Measurements from ENCODE around the gene HMGCR. TPM values are rescaled to one million over a fixed set of nuclear protein-coding genes. Genes with fewer than 3 reads are reported as not detected.
A peak's percentile ranks its signal among the peaks of the same experiment; 100 is the strongest.
"Not testable (repeated sequence)": the region's sequence is repeated elsewhere in the genome, so short reads cannot be mapped to it uniquely, and the experiment has no call there.

Gene HMGCR
- total RNA-seq: 321 and 327 TPM in 2 replicates
- long read RNA-seq, full-length matches to known transcripts: 504 of 735 reads
- long read RNA-seq, partial matches to known transcripts: 194 of 735 reads
- long read RNA-seq, other reads (novel, unspliced or antisense): 37 of 735 reads

DNA sequence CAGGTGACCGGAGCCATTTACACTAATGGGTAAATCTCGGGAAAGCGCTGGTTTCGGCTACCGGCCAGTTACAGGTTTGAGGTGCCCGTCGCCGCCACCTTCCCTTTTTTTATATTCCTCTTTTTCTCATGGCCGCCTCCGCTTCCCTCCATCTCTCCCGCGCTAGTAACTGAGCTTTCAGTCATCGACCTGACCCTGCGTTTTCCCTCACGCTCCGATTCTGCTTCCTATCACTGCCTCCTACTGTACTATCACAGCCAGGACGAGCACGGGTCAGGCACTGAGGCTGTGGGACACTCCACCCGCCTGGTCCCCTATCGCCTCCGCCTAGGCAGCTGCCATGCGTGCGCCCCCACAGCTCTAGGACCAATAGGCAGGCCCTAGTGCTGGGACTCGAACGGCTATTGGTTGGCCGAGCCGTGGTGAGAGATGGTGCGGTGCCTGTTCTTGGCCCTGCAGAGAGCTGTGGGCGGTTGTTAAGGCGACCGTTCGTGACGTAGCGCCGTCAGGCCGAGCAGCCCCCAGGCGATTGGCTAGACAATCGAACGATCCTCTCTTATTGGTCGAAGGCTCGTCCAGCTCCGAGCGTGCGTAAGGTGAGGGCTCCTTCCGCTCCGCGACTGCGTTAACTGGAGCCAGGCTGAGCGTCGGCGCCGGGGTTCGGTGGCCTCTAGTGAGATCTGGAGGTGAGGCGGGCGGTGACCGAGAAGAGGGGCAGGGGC, at the start of gene HMGCR:
Gene HMGCR, plus strand, starts transcription at position 606 of the 722 bp plus-strand sequence. CDS start 5,386 bp downstream, outside the sequence.
- Mint-ChIP-seq H3K36me3 (ENCODE audit: low read depth) (peaks cover 5% of the 10 kb centered on the region), H3K4me3 (no peak within 1 kb of the TSS), H3K27me3 (ENCODE audit: low read depth) (no peaks in the 10 kb centered on the region), H3K9me3 (no peaks in the 10 kb centered on the region), H3K27ac (ENCODE audit: unreplicated experiment) (no peak within 1 kb of the TSS), H3K4me1 (peaks cover 31% of the 10 kb centered on the region)
- TF ChIP-seq, protein P1, sequence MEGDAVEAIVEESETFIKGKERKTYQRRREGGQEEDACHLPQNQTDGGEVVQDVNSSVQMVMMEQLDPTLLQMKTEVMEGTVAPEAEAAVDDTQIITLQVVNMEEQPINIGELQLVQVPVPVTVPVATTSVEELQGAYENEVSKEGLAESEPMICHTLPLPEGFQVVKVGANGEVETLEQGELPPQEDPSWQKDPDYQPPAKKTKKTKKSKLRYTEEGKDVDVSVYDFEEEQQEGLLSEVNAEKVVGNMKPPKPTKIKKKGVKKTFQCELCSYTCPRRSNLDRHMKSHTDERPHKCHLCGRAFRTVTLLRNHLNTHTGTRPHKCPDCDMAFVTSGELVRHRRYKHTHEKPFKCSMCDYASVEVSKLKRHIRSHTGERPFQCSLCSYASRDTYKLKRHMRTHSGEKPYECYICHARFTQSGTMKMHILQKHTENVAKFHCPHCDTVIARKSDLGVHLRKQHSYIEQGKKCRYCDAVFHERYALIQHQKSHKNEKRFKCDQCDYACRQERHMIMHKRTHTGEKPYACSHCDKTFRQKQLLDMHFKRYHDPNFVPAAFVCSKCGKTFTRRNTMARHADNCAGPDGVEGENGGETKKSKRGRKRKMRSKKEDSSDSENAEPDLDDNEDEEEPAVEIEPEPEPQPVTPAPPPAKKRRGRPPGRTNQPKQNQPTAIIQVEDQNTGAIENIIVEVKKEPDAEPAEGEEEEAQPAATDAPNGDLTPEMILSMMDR (conservative IDR thresholded peaks at IDR 0.05): peak; percentile 43
- DNase-seq (ENCODE audit: low read depth, low spot score): peak; percentile 92

DNA sequence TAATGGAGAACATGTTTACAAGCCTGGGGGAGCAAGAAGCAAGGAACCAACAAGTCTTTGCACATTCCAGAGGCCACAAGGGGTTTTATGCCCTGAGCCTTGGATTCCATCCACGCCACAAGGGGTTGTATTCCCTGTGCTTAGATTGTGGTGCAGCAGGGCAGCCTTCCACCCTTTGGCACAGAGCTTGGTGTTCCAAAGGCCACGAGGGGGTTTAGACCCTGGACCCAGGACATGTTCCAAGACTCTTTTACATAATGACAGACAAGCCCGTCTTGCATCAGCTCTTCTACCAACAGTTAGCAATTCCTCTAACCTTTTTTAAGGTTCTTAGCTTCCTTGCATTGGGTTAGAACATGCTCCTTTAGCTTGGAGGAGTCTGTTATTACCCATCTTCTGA, 45.2 kb upstream of the HMGCR start:
- Mint-ChIP-seq H3K9me3 (peaks cover 25% of the 10 kb centered on the region), H3K36me3 (ENCODE audit: low read depth) (peaks cover 15% of the 10 kb centered on the region)
- not testable (repeated sequence) for DNase-seq (ENCODE audit: low read depth, low spot score); H3K27ac Mint-ChIP-seq (ENCODE audit: unreplicated experiment); H3K4me3 Mint-ChIP-seq; H3K27me3 Mint-ChIP-seq (ENCODE audit: low read depth); H3K4me1 Mint-ChIP-seq

DNA sequence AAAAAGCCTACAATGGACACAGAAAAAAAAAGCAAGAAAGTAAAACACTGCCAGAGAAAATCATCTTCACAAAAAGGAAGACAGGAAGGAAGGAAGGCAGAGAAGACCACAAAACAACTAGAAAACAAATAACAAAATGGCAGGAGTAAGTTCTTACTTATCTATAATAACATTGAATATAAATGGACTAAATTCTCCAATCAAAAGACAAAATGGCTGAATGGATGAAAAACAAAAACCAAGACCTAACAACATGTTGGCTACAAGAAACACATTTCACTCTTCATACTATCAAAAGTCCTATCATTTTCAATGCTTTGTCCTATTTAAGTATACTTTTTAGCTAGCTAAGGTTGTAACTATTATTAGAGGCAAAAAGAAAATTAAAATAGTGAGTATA, 36.9 kb upstream of the HMGCR start:
- Mint-ChIP-seq H3K36me3 (ENCODE audit: low read depth) (peaks cover 13% of the 10 kb centered on the region), H3K4me3 (no peak overlapping the region), H3K9me3 (peaks cover 13% of the 10 kb centered on the region), H3K4me1 (no peaks in the 10 kb centered on the region), H3K27ac (ENCODE audit: unreplicated experiment) (no peak overlapping the region), H3K27me3 (ENCODE audit: low read depth) (no peaks in the 10 kb centered on the region)
- no peak for DNase-seq (ENCODE audit: low read depth, low spot score)
- TF ChIP-seq, protein P1 (conservative IDR thresholded peaks at IDR 0.05): no peak

DNA sequence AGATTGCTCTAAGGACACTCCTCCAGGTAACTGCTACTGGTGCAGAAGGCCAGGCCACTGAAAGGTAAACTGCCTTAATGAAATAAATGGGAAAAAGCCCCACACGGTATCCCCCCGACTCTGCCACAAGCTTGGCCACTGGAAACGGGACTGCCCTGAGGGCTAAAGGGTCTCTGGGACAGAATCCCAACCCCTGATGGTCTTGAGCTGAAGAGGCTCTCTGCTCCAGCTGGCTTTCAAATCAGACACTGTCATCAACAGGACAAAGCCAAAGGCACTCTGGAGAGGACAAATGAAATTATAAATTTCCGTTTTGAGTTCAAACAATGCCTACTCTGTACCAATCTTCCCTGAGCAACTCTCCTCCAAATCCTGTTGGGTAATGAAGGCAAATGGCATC, 33.6 kb upstream of the HMGCR start:
- Mint-ChIP-seq H3K4me1 (no peaks in the 10 kb centered on the region), H3K27ac (ENCODE audit: unreplicated experiment) (no peak overlapping the region), H3K9me3 (peaks cover 13% of the 10 kb centered on the region), H3K27me3 (ENCODE audit: low read depth) (no peaks in the 10 kb centered on the region), H3K4me3 (no peak overlapping the region), H3K36me3 (ENCODE audit: low read depth) (peaks cover 9% of the 10 kb centered on the region)
- no peak for DNase-seq (ENCODE audit: low read depth, low spot score)
- TF ChIP-seq, protein P1 (conservative IDR thresholded peaks at IDR 0.05): no peak

DNA sequence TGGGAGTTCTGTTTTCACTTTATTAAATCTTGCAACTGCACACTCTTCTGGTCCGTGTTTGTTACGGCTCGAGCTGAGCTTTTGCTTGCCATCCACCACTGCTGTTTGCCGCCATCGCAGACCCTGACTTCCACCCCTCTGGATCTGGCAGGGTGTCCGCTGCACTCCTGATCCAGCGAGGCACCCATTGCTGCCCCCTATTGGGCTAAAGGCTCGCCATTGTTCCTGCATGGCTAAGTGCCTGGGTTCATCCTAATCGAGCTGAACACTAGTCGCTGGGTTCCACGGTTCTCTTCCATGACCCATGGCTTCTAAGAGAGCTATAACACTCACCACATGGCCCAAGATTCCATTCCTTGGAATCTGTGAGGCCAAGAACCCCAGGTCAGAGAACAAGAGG, 32.5 kb upstream of the HMGCR start:
- not testable (repeated sequence) for H3K27ac Mint-ChIP-seq (ENCODE audit: unreplicated experiment); H3K4me3 Mint-ChIP-seq; DNase-seq (ENCODE audit: low read depth, low spot score); H3K36me3 Mint-ChIP-seq (ENCODE audit: low read depth); H3K27me3 Mint-ChIP-seq (ENCODE audit: low read depth); H3K9me3 Mint-ChIP-seq; H3K4me1 Mint-ChIP-seq

DNA sequence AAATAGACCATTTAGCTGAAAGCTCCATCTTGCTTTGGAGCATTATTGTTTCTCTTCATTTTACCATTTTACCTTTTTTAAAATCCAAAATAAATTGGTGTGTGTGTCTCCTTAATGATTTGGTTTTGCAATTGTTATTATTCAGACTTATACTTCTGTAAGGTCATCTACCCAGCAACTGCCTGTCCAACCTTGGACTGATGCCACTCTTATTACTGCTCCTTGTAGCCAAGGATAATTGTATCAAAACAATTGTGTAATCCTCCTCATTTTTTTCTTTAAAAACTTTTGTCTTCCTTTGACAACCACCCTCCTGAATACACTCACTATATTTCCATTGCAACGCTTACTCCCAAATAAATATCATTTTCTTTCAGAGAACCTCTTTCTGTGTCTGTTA, 30.3 kb upstream of the HMGCR start:
- TF ChIP-seq, protein P1 (conservative IDR thresholded peaks at IDR 0.05): no peak
- no peak for DNase-seq (ENCODE audit: low read depth, low spot score)
- no peak overlapping the region for H3K27ac Mint-ChIP-seq (ENCODE audit: unreplicated experiment)
- no peak overlapping the region for H3K4me3 Mint-ChIP-seq
- no peaks in the 10 kb centered on the region for H3K27me3 Mint-ChIP-seq (ENCODE audit: low read depth)
- H3K4me1 Mint-ChIP-seq: no peaks in the 10 kb centered on the region
- H3K9me3 Mint-ChIP-seq: no peaks in the 10 kb centered on the region
- no peaks in the 10 kb centered on the region for H3K36me3 Mint-ChIP-seq (ENCODE audit: low read depth)
